ENCODE results near the gene CYP2A6.
A peak's percentile ranks its signal among the peaks of the same experiment; 100 is the strongest.
"Not testable (repeated sequence)": the region's sequence is repeated elsewhere in the genome, so short reads cannot be mapped to it uniquely, and the experiment has no call there.

CYP2A6 gene, protein sequence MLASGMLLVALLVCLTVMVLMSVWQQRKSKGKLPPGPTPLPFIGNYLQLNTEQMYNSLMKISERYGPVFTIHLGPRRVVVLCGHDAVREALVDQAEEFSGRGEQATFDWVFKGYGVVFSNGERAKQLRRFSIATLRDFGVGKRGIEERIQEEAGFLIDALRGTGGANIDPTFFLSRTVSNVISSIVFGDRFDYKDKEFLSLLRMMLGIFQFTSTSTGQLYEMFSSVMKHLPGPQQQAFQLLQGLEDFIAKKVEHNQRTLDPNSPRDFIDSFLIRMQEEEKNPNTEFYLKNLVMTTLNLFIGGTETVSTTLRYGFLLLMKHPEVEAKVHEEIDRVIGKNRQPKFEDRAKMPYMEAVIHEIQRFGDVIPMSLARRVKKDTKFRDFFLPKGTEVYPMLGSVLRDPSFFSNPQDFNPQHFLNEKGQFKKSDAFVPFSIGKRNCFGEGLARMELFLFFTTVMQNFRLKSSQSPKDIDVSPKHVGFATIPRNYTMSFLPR

DNA sequence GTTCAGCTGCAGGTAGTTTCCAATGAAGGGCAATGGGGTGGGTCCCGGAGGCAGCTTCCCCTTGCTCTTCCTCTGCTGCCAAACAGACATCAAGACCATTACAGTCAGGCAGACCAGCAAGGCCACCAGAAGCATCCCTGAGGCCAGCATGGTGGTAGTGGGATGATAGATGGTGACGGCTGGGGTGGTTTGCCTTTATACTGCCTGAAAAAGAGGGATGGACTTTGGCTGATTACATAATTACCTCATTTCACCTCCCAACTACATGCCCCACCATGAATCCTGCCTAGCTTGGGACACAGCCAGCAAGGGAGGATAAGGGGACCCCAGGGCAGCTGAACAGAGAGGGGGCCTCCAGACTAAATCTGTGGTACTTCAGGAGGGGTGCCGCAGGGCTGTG lies at the start of gene CYP2A6:
Gene CYP2A6 (minus strand): TSS at position 171 of the 400 bp plus-strand sequence. CDS start 21 bp downstream, at position 150.
- not testable (repeated sequence) for DNase-seq

DNA sequence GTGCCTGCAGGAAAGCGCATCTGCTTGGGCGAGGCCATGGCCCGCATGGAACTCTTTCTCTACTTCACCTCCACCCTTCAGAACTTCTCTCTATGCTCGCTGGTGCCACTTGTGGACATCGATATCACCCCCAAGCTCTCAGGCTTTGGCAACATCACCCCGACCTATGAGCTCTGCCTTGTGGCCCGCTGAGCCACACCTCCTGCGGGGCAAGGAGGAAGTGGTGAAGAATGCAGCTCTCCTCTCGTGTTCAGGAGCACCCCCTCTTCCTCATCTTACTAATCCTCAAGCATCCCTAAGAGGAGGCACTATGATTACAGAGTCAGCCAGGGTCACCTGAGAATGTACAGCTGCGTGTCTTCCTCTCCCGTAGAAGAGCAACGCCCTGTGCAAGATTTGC lies 49.7 kb upstream of the CYP2A6 start:
- DNase-seq = peak; percentile 31

DNA sequence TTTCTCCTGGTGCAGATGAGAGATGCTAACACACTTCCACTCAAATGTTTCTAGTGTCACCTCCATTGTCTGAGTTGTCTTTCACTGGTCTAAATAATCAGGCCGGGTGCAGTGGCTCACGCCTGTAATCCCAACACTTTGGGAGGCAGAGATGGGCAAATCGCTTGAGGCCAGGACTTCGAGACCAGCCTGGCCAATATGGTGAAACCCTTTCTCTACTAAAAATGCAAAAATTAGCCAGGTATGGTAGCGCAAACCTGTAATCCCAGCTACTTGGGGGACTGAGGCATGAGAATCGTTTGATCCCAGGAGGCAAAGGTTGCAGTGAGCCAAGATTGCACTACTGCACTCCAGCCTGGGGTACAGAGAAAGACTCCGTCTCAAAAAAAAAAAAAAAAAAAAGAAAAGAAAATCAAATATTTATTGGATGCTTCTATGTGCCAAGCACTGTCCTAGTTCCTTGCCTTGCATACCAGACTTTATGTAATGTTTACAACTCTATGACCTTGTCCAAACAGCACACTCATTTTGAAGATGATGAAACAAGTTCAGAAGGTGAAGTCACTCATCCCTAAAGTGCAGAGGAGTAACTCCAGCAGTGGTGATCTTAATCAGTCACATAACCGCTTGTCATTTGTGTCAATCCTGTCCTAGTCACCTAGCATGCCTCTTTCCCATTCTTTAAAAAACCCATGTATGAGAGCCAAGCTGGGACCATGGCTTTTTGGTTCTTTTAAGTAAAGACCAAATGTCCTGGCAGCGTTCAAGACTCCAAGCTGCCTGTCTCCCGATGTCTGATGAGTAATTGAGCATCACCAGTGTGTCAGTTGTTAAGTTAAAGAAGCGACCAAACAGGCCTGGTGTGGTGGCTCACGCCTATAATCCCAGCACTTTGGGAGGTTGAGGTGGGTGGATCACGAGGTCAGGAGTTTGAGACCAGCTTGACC lies 46.9 kb upstream of the CYP2A6 start:
- DNase-seq = not testable (repeated sequence)

DNA sequence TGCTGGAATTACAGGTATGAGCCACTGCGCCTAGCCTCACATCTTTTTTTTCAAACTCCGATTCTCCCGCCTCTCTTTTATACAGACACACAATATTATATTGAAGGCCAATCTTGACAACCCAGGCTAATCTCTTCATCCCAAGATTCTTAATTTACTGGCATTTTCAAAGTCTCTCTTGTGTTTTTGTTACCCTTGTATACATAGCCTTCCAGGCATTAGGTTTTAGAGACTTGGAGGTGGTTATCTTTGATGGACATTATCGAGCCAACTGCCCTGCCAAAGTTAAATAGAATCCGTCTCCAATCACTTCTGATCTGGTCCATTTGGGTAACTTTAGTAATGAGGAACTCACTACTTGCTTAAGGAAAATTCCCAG lies 46.2 kb upstream of the CYP2A6 start:
- DNase-seq = no peak

DNA sequence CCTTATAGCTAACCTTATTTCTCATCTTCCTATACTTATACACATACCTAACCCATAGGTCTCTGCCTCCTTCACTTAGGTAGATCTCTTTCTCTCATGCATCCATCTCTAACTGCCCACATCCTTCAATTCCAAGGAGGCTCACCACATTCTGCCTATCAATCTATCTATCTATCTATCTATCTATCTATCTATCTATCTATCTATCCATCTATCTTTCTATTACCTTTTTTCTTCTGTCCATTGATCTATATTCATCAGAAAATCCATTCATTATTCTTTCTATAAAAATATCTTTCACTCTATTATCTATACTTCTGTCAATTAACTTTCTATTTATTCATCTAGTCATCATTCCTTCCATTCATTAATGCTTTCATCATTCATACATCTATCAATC lies 42.9 kb upstream of the CYP2A6 start:
- DNase-seq = no peak

DNA sequence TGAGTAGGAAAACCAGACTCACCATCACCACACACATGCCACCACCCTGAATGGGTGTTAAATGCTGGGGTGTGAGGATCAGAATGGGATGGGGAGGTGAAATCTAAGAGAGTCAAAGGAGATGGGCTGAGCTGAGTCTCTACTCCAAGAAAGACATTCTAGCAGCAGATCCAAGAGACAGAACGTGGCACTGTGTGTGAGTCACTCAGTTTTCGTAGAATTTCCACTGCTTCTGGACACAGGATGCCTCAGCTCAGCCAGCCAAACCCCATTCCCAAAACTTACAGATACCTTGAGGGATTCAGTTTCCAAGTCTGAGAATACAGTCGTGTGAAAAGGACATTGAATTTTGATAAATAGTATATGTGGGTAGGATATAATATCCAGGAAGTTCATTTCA lies 39.1 kb upstream of the CYP2A6 start:
- no peak for DNase-seq

DNA sequence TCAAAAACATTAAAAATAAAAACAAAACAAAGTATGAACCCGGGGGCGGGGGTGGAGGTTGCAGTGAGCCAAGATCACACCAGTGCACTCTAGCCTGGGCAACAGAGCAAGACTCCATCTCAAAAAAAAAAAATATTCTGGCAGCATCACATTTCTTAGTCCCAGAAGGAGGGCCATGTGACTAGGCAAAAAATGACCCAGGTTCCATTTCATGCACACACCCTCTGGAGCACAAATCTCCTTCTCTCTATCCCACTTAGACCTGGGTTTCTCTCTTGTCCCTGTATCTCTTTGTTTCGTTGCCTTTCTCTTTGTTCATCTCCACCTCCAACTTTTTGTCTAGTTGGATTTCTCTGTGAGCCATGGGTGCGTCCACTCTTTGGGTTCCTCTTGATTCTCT lies 37.9 kb upstream of the CYP2A6 start:
- no peak for DNase-seq

DNA sequence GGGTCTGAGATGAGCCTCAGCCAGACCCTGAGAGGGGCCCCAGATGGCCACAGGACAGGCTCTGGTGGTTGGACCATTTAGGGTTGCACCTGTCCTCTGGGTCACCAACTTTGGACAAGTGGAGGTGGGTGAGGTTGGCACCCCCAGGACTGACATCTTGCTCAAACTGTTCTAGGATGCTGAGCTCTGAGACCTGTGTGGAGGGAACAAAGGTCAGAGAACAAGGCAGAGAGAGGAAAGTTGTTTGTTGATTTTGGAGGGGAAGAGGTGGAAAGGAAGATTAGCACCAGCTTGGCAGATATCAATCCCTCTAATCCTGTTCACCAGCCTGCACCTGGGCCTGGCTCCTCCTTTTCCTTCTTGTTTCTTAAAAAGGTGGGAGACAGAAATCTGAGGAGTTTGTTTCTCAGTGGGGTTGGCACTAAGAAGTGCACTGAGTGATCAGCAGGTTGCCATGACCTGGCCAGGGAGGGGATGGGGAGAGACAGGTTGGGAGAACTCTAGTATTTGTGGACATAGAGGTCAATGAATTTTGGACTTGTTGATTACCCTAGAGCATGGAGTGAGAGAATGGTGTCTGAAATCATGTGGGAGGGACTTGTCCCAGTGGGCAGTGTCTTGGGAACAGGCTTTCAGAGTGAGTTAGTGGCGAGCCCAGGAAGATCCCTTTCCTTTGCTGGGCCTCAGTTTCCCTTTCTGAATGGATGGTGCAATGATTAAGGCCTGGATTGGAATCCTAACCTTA lies 34.1 kb upstream of the CYP2A6 start:
- DNase-seq = not testable (repeated sequence)

DNA sequence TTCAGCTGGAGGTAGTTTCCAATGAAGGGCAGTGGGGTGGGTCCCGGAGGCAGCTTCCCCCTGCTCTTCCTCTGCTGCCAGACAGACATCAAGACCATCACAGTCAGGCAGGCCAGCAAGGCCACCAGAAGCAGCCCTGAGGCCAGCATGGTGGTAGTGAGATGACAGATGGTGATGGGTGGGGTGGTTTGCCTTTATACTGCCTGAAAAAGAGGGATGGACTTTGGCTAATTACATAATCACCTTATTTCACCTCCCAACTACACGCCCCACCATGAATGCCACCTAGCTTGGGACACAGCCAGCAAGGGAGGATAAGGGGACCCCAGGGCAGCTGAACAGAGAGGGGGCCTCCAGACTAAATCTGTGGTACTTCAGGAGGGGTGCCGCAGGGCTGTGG lies 31.8 kb upstream of the CYP2A6 start, which contains the start of gene CYP2A7:
Gene CYP2A7 (minus strand): TSS at position 170 of the 400 bp plus-strand sequence. CDS start 21 bp downstream, at position 149.
- DNase-seq = not testable (repeated sequence)

DNA sequence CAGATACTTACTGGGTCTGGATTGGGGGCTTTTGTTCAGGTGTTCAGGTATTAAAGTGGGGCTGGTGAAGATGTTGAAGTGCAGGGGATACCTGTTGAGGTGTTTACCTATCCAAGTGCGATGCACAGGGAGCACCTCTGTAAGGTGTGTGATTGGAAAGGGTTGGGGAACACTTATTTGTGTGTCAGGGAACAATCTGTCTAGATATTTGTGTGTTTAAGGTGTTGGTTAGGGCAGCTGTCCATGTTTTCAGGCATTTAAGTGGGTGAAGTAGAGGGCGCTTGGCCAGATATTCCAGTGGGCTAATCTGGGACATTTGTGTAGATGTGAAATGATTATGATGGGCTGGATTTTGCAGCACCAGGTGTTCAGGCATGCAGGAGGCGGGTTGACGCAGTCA lies 29.1 kb upstream of the CYP2A6 start:
- not testable (repeated sequence) for DNase-seq

DNA sequence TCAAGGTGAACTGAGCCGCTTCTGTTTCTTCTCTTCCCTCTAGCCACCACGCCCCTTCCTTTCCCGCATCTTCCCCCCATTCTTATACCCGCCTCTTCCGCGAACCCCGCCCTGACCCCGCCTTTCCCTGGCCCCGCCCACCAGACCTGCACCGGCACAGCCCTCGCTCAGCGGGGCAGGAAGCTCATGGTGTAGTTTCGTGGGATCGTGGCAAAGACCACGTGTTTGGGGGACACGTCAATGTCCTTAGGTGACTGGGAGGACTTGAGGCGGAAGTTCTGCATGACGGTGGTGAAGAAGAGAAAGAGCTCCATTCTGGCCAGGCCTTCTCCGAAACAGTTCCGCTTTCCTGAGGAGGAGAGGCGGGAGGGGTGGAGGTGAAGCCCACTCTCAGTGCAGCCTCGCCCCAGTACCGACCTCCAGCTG lies 25.3 kb upstream of the CYP2A6 start:
- peak; percentile 97 for DNase-seq

DNA sequence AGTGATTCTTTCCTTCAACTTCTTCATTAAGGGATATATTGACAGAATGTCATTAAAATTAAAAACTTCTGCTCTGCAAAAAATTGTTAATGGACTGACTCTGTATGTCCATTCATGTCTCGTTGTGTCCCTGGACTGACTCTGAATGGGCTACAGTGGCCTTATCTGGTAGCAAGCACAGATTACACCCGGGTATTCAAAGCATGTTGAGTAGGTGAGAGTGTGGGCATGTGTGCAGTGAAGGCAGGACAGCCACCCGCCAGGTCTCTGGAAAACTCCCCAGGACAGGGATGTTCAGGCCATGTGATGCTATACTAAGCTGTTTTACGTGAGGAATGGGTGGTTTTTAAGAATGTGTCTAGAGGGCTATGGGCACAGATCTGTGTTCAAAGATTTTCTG lies 24.6 kb upstream of the CYP2A6 start:
- DNase-seq = not testable (repeated sequence)

DNA sequence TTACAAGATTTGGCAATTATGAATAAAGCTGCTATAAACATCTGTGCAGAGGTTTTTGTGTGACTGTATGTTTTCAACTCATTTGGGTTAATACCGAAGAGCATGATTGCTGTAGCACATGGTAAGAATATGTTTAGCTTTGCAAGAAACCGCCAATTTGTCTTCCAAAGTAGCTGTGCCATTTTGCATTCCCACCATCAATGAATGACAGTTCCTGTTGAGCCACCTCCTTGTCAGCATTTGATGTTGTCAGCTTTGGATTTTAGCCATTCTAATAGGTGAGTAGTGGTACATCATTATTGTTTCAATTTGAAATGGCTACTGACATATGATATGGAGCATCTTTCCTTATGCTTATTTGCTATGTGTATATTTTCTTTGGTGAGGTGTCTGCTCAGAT lies 23.6 kb upstream of the CYP2A6 start:
- not testable (repeated sequence) for DNase-seq

DNA sequence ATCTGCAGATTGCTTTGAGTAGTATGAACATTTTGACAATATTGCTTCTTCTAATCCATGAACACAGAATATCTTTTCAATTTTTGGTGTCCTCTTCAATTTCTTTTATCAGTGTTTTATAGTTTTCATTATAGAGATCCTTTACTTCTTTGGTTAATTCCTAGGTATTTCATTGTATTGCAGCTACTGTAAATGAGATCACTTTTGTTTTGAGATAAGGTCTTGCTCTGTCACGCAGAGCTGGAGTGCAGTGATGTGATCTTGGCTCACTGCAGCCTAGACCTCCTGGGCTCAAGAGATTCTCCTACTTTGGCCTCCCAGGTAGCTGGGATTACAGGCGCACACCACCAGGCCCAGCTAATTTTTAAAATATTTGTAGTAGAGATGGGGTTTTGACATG lies 22.0 kb upstream of the CYP2A6 start:
- DNase-seq = no peak

DNA sequence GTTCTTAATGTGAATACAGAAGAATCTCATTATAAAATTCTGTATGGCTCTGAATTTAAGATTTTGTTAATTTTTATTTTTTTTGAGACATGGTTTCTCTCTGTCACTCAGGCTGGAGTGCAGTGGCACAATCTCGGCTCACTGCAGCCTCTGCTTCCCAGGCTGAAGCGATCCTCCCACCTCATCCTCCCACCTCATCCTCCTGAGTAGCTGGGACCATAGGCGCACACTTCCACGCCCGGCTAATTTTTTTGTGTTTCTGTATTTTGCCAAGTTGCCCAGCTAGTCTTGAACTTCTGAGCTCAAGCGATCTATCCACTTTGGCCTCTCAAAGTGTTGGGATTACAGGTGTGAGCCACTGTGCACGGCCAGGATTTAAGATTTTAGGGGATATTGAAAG lies 17.5 kb upstream of the CYP2A6 start:
- DNase-seq = no peak

DNA sequence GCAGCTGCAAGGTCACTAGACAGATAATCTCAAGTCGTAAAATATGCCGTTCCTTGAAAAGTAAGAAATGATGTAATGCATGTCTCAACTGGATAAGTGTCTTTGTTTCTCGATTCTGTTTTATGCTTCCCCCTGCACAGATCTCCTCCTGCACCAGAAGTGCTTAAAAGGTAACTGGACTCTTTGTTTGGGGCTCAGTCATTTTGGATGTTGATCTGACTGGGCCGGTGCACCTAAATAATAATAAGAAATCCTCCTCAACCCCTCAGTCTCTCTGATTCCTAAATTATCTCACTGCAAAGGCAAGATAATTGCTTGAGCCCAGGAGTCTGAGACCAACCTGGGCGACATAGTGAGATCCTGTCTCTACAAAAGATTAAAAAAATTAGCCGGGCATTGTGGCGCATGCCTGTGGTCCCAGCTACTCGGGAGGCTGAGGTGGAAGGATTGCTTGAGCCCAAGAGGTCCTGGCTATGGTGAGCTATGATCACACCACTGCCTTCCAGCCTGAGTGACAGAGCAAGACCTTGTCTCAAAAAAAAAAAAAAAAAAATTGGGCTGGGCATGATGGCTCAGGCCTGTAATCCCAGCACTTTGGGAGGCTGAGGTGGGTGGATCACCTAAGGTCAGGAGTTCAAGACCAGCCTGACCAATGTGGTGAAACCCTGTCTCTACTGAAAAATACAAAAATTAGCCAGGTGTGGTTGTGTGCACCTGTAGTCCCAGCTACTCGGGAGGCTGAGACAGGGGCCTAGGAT lies 14.7 kb upstream of the CYP2A6 start:
- not testable (repeated sequence) for DNase-seq

DNA sequence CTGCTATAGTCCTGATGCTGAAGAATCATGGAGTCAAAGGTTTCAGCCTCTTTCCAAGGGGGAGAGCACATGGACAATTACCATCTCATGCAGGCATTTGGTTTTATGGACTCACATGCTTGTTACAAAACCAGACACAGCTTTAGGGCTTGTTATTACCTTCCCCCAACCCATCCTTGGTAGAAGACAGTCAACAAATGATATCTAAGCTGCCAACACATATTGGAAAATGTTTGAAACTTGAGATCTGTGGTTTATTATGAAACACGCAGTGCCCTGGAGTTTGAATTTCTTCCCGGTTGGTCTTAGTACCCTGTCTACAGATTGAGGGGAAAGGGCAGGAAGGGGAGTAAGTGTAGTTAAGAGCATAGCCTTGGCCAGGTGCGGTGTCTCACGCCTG lies 12.5 kb upstream of the CYP2A6 start:
- DNase-seq = no peak

DNA sequence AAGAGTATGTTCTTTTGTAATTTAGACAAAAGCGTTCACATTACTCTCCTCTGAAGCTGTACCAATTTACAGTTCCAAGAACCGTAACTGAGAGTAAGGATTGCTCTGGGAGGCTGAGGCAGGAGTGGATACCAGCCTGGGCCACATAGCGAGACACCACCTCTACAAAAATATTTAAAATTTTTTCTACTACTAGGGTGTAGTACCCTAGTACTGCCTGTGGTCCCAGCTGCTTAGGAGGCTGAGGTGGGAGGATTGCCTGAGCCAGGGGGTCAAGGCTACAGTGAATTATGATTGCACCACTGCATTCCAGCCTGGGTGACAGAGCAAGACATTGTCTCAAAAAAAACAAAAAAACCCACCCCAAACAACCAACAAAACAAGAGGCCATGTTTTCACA lies 12.1 kb upstream of the CYP2A6 start:
- DNase-seq = no peak

DNA sequence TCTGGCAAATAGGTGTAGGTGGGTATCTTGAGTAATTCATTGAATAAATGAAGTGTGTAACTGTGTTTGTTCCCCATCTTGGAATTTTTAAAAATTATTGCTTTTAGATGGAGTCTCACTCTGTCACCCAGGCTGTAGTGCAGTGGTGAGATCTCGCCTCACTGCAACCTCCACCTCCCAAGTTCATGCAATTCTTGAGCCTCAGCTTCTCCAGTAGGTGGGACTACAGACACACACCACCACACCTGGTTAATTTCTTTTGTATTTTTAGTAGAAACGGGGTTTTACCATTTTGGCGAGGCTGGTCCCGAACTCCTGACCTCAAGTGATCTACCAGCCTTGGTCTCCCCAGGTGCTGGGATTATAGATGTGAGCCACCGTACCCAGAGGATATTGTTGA lies 7.9 kb upstream of the CYP2A6 start:
- no peak for DNase-seq

DNA sequence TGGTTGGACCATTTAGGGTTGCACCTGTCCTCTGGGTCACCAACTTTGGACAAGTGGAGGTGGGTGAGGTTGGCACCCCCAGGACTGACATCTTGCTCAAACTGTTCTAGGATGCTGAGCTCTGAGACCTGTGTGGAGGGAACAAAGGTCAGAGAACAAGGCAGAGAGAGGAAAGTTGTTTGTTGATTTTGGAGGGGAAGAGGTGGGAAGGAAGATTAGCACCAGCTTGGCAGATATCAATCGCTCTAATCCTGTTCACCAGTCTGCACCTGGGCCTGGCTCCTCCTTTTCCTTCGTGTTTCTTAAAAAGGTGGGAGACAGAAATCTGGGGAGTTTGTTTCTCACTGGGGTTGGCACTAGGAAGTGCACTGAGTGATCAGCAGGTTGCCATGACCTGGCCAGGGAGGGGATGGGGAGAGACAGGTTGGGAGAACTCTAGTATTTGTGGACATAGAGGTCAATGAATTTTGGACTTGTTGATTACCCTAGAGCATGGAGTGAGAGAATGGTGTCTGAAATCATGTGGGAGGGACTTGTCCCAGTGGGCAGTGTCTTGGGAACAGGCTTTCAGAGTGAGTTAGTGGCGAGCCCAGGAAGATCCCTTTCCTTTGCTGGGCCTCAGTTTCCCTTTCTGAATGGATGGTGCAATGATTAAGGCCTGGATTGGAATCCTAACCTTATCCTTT lies 2.4 kb upstream of the CYP2A6 start:
- not testable (repeated sequence) for DNase-seq

DNA sequence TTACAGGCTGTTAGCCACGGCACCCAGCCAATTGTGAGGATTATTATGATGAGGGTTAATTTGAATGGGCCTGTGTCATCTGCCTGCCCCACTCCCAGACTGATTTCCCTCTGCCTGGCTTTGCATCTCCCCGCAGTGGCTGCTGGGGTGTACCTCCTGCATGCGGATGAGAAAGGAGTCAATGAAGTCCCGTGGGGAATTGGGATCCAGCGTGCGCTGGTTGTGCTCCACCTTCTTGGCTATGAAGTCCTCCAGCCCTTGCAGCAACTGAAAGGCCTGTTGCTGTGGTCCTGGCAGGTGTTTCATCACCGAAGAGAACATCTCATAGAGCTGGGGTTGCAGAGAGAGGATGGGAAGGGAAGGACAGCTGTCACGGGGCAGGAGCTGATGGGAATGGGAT lies 3.5 kb downstream of the CYP2A6 start:
- DNase-seq = not testable (repeated sequence)

Data from CD4-positive, alpha-beta T cell treated with Interleukin-17A for 4 hours (primary cell).